Esophagus squamous epithelium (tissue), 5 donors: ENCODE results near the gene KCNH4. TPM values are rescaled to one million over a fixed set of nuclear protein-coding genes. Genes with fewer than 3 reads are reported as not detected.
"Not testable (repeated sequence)": the region's sequence is repeated elsewhere in the genome, so short reads cannot be mapped to it uniquely, and the experiment has no call there.

Experiments used
- DNase-seq: peaks from one replicate; lab custom pipeline; 2025; lab: John Stamatoyannopoulos, UW
- H3K27ac ChIP-seq, 4 donors: fragments of 200-600 bp; sonication (generic); one replicate each; pipeline ENCODE4 v1.5.1; 2016 to 2019; ENCODE audit warnings: mild to moderate bottlenecking in 1 of 4
- H3K27me3 ChIP-seq, 4 donors: fragments of 200-600 bp; sonication (generic); 1 replicate in 3 of 4; 2 replicates in 1 of 4; pipeline versions ENCODE4 v1.5.1 to v1.6.0; 2017 to 2021; ENCODE audit warnings: antibody characterized with exemption in 1 of 4
- H3K36me3 ChIP-seq, 3 donors: fragments of 200-600 bp; sonication (generic); one replicate each; pipeline ENCODE4 v1.5.1; 2016 to 2019
- H3K4me1 ChIP-seq, 3 donors: fragments of 200-600 bp; sonication (generic); one replicate each; pipeline ENCODE4 v1.5.1; 2017 to 2019
- H3K4me3 ChIP-seq, 4 donors: fragments of 200-600 bp; sonication (generic); 1 replicate in 3 of 4; 2 replicates in 1 of 4; pipeline ENCODE4 v1.5.1; 2016 to 2019; ENCODE audit warnings: mild to moderate bottlenecking in 2 of 4, moderate library complexity in 1 of 4
- H3K9me3 ChIP-seq, 3 donors: fragments of 200-600 bp; sonication (generic); one replicate each; pipeline ENCODE4 v1.5.1; 2016 to 2019
- CTCF ChIP-seq, 6 experiments: fragments of 450-650 bp in 4 of 6; fragments of 200-600 bp in 2 of 6; sonication (generic) in 2 of 6; IDR thresholded peaks; one replicate each; pipeline ENCODE4 v1.5.1; 2016 to 2019; ENCODE audit warnings: antibody characterized with exemption in 6 of 6, mild to moderate bottlenecking in 4 of 6, moderate library complexity in 4 of 6
- POLR2A ChIP-seq, 4 donors: fragments of 450-650 bp; IDR thresholded peaks; one replicate each; pipeline ENCODE4 v1.6.1; 2017; ENCODE audit warnings: antibody characterized with exemption in 4 of 4, mild to moderate bottlenecking in 4 of 4, moderate library complexity in 3 of 4
- WGBS, 2 donors: methylation state at CpG; one replicate each; pipeline ENCODE4 v1.1.5; 2018; 5-methylcytosine and 5-hydroxymethylcytosine counted together
- intact Hi-C: fragments of 100-400 bp; cut with DNase I; formaldehyde crosslinking; loops from one replicate; pipeline ENCODE4 v1.15.0; 2022
- total RNA-seq, 4 donors: library from RNA; depleted of rRNA; stranded (reverse); fragments of >200 nt; gene quantifications; one replicate each; pipeline ENCODE4 v1.1.0, GENCODE V29; 2016
- donor health status: DM: yes; HTN: yes; CAD: no.

KCNH4 gene
- total RNA-seq, 4 donors from 2014 or later, result under 0.01 to 0.09 TPM; not detected in 2

- H3K27ac ChIP-seq, result no peak overlapping the region
- no peak for TF ChIP-seq POLR2A (IDR thresholded peaks at IDR 0.05)
- TF ChIP-seq CTCF (IDR thresholded peaks at IDR 0.05), result no peak
- H3K4me3 ChIP-seq, result no peak overlapping the region
- H3K4me1 ChIP-seq, result peaks cover 0 to 19% (median 8%) of the 10 kb centered on the region in 3 donors
- 93 to 95% methylated on average over 6 of the region's 6 CpGs for WGBS, 2 donors
- H3K27me3 ChIP-seq, result no peaks in the 10 kb centered on the region
- no peaks in the 10 kb centered on the region for H3K9me3 ChIP-seq
- H3K36me3 ChIP-seq, result peaks cover 0 to 78% (median 12%) of the 10 kb centered on the region in 3 donors
- DNase-seq, result no peak
- intact Hi-C loops, result no loop called here
Observed at GRCh38 chr17:42224651-42225050, 43.7 kb upstream of the KCNH4 start.

- no peaks in the 10 kb centered on the region for H3K27me3 ChIP-seq
- WGBS, 2 donors, result 61 to 75% methylated on average over 2 to 3 of the region's 3 CpGs
- no peak overlapping the region for H3K27ac ChIP-seq
- peaks cover 0 to 1% (median 0%) of the 10 kb centered on the region in 3 donors for H3K4me1 ChIP-seq
- TF ChIP-seq CTCF (IDR thresholded peaks at IDR 0.05) (peak in 4 of 6 experiments; percentile 30 to 60 (median 43)), POLR2A (IDR thresholded peaks at IDR 0.05) (no peak)
- H3K9me3 ChIP-seq, result no peaks in the 10 kb centered on the region
- DNase-seq, result peak; percentile 17
- H3K36me3 ChIP-seq, result peaks cover 0 to 87% (median 16%) of the 10 kb centered on the region in 3 donors
- intact Hi-C loops, result no loop called here
- no peak overlapping the region for H3K4me3 ChIP-seq
Observed at GRCh38 chr17:42221886-42222745, 41.2 kb upstream of the KCNH4 start.

GRCh38 chr17:42219280-42219679 is 38.3 kb upstream of the KCNH4 start:
- H3K36me3 ChIP-seq, result peaks cover 8 to 93% (median 29%) of the 10 kb centered on the region in 3 donors
- intact Hi-C loops, result not testable (repeated sequence)

GRCh38 chr17:42214156-42214555 is 33.2 kb upstream of the KCNH4 start:
- H3K4me3 ChIP-seq, result no peak overlapping the region
- WGBS, 2 donors, result 80 to 89% methylated on average over 2 of the region's 2 CpGs
- H3K4me1 ChIP-seq, result peaks cover 0 to 9% (median 0%) of the 10 kb centered on the region in 3 donors
- no peaks in the 10 kb centered on the region for H3K27me3 ChIP-seq
- no peak overlapping the region for H3K27ac ChIP-seq
- no peak for DNase-seq
- intact Hi-C loops, result no loop called here
- H3K36me3 ChIP-seq, result peaks cover 14 to 100% (median 21%) of the 10 kb centered on the region in 3 donors
- TF ChIP-seq CTCF (IDR thresholded peaks at IDR 0.05) (no peak), POLR2A (IDR thresholded peaks at IDR 0.05) (no peak)
- H3K9me3 ChIP-seq, result no peaks in the 10 kb centered on the region

More at GRCh38 chr17:42219280-42219679, 38.3 kb upstream of the KCNH4 start:
- DNase-seq, H3K27me3 ChIP-seq, H3K9me3 ChIP-seq, H3K27ac ChIP-seq, H3K4me1 ChIP-seq, H3K4me3 ChIP-seq: not testable (repeated sequence)
- WGBS, 2 donors, result no CpG with 5 or more reads among the region's 17 CpGs

GRCh38 chr17:42212382-42212781 is 31.4 kb upstream of the KCNH4 start:
- Histone ChIP-seq H3K9me3 (no peaks in the 10 kb centered on the region), H3K36me3 (peaks cover 14 to 100% (median 21%) of the 10 kb centered on the region in 3 donors), H3K27ac (peak overlapping the region in 2 of 4 donors; percentile 28 to 40), H3K4me1 (peaks cover 0 to 9% (median 0%) of the 10 kb centered on the region in 3 donors), H3K4me3 (no peak overlapping the region), H3K27me3 (no peaks in the 10 kb centered on the region)
- WGBS, 2 donors, result 64 to 85% methylated on average over 7 of the region's 7 CpGs
- intact Hi-C loops, result no loop called here
- DNase-seq, result no peak
- TF ChIP-seq POLR2A (IDR thresholded peaks at IDR 0.05) (no peak), CTCF (IDR thresholded peaks at IDR 0.05) (no peak)

GRCh38 chr17:42211921-42212341 is 31.0 kb upstream of the KCNH4 start:
- H3K9me3 ChIP-seq, H3K27me3 ChIP-seq, DNase-seq, intact Hi-C loops, H3K4me1 ChIP-seq, H3K4me3 ChIP-seq: not testable (repeated sequence)
- Histone ChIP-seq H3K27ac (peak overlapping the region in 3 of 4 donors; percentile 40 to 56 (median 49)), H3K36me3 (peaks cover 13 to 100% (median 20%) of the 10 kb centered on the region in 3 donors)
- WGBS, 2 donors, result 27 to 43% methylated on average over 2 to 3 of the region's 9 CpGs
